Stimulated activated CD8-positive, alpha-beta memory T cell treated with anti-CD3 and anti-CD28 coated beads, Interleukin-7, amount 100 ng/mL, for 1 hour (primary cell): ENCODE data around the gene ODR4.
"Not testable (repeated sequence)": the region's sequence is repeated elsewhere in the genome, so short reads cannot be mapped to it uniquely, and the experiment has no call there.

Source experiments
- DNase-seq, 2 donors: peaks; one replicate each; pipeline ENCODE4 v3.0.0-alpha.2; 2020; ENCODE audit warnings: low read depth in 2 of 2

ODR4 gene

GRCh38 chr1:186375152-186375928 lies at the start of gene ODR4, which contains the start of gene TPR:
Gene ODR4 (plus strand): TSS chr1:186375838. CDS start chr1:186379786, 3,948 bp downstream.
Gene TPR (minus strand): TSS chr1:186375253. CDS start chr1:186375028, 225 bp downstream.
- peak; percentile 88 to 90 for DNase-seq

- no peak for DNase-seq
Observed at GRCh38 chr1:186326009-186326408, 49.6 kb upstream of the ODR4 start.

GRCh38 chr1:186327331-186327730 lies 48.3 kb upstream of the ODR4 start:
- DNase-seq = no peak

GRCh38 chr1:186330758-186331157 lies 44.9 kb upstream of the ODR4 start:
- DNase-seq = no peak

GRCh38 chr1:186337554-186337953 lies 38.1 kb upstream of the ODR4 start:
- no peak for DNase-seq

- DNase-seq = no peak
Observed at GRCh38 chr1:186340772-186341171, 34.9 kb upstream of the ODR4 start.

GRCh38 chr1:186347837-186348691 lies 27.6 kb upstream of the ODR4 start:
- not testable (repeated sequence) for DNase-seq

GRCh38 chr1:186374303-186375151 lies 1.1 kb upstream of the ODR4 start:
- peak in 1 of 2 donors; percentile 5 for DNase-seq

GRCh38 chr1:186375929-186376319 lies 286 bp downstream of the ODR4 start:
- no peak for DNase-seq

- DNase-seq = no peak
Observed at GRCh38 chr1:186386725-186387383, 11.2 kb downstream of the ODR4 start.

GRCh38 chr1:186390925-186391324 lies 15.3 kb downstream of the ODR4 start:
- DNase-seq = no peak

GRCh38 chr1:186391841-186392240 lies 16.2 kb downstream of the ODR4 start:
- no peak for DNase-seq

GRCh38 chr1:186392711-186393110 lies 17.1 kb downstream of the ODR4 start:
- DNase-seq = not testable (repeated sequence)

GRCh38 chr1:186401446-186401845 lies 25.8 kb downstream of the ODR4 start:
- DNase-seq = not testable (repeated sequence)

- no peak for DNase-seq
Observed at GRCh38 chr1:186403632-186404031, 28.0 kb downstream of the ODR4 start.

- DNase-seq = no peak
Observed at GRCh38 chr1:186404454-186405051, 28.9 kb downstream of the ODR4 start.

- no peak for DNase-seq
Observed at GRCh38 chr1:186409091-186409490, 33.5 kb downstream of the ODR4 start.

GRCh38 chr1:186413319-186413718 lies 37.7 kb downstream of the ODR4 start:
- no peak for DNase-seq

GRCh38 chr1:186418503-186418902 lies 42.9 kb downstream of the ODR4 start:
- no peak for DNase-seq

- no peak for DNase-seq
Observed at GRCh38 chr1:186420311-186420710, 44.7 kb downstream of the ODR4 start.

- DNase-seq = no peak
Observed at GRCh38 chr1:186420923-186421322, 45.3 kb downstream of the ODR4 start.
